Prostate gland (tissue), 2 donors: ENCODE data around the gene NCOA7.

Experiments
- POLR2AphosphoS5 ChIP-seq: sonication (generic); formaldehyde crosslinking; IDR thresholded peaks from one replicate; pipeline ENCODE4 v1.6.1; 2017; ENCODE audit warnings: antibody characterized with exemption
- TF ChIP-seq, protein P1 (sequence below), 4 experiments: fragments of 200-600 bp in 2 of 4; fragments of 450-650 bp in 2 of 4; sonication (generic) in 2 of 4; IDR thresholded peaks; 1 replicate in 3 of 4; 2 replicates in 1 of 4; pipeline ENCODE4 v1.5.1; 2016 to 2019; ENCODE audit warnings: antibody characterized with exemption in 4 of 4, mild to moderate bottlenecking in 2 of 4, moderate library complexity in 2 of 4

DNA sequence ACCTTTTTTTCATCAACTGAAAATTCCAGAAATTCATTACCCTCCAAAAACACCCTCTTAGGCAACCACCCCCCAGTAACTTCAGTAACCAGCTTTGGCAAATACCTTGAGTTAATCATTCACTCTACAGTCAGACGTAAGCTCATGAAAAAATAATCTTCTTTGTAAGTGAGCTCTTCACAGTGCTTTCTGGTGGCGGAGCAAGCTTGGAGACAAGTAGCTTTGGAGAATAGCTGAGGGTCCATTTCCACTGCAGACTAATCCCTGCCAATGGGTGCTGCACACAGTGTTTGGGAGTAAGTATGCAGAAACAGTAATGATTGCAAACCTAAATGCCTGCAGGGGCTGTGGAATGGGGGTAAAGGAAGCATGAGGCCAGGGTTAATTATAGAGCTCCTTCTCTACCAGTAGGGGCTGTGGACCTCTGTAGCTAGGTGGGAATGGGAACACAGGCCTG lies 109.0 kb downstream of the NCOA7 start:
- TF ChIP-seq, protein P1, sequence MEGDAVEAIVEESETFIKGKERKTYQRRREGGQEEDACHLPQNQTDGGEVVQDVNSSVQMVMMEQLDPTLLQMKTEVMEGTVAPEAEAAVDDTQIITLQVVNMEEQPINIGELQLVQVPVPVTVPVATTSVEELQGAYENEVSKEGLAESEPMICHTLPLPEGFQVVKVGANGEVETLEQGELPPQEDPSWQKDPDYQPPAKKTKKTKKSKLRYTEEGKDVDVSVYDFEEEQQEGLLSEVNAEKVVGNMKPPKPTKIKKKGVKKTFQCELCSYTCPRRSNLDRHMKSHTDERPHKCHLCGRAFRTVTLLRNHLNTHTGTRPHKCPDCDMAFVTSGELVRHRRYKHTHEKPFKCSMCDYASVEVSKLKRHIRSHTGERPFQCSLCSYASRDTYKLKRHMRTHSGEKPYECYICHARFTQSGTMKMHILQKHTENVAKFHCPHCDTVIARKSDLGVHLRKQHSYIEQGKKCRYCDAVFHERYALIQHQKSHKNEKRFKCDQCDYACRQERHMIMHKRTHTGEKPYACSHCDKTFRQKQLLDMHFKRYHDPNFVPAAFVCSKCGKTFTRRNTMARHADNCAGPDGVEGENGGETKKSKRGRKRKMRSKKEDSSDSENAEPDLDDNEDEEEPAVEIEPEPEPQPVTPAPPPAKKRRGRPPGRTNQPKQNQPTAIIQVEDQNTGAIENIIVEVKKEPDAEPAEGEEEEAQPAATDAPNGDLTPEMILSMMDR (IDR thresholded peaks at IDR 0.05) = no peak
- no peak for TF ChIP-seq POLR2AphosphoS5
